ENCODE results near the gene OGFOD2. TPM values are rescaled to one million over a fixed set of nuclear protein-coding genes. Genes with fewer than 3 reads are reported as not detected.

The OGFOD2 gene
- total and polyA plus RNA-seq, 9 of the 15 experiments (the other 6 are each of a cell fraction or from before 2014, with no cell fraction given): 1.4 to 111 (median 18.5) TPM

- no peak for TF ChIP-seq PATZ1 (CRISPR knock-in tag; IDR thresholded peaks at IDR 0.05; ENCODE audit: borderline replicate concordance)
- TF ChIP-seq SOX6 (IDR thresholded peaks at IDR 0.05): no peak
- no peak for TF ChIP-seq SIX5 (IDR thresholded peaks at IDR 0.05; ENCODE audit: borderline replicate concordance in 1 of 2, insufficient read depth in 1 of 2, low read depth in 1 of 2, low read length in 2 of 2)
- no peak for TF ChIP-seq LCOR (CRISPR knock-in tag; IDR thresholded peaks at IDR 0.05)
- TF ChIP-seq MAZ (CRISPR knock-in tag; conservative IDR thresholded peaks at IDR 0.05 in 1 of 2, IDR thresholded peaks at IDR 0.05 in 1 of 2): peak; percentile 53 to 65; a peak in 1 of 4 replicates
- TF ChIP-seq MAX (CRISPR knock-in tag; IDR thresholded peaks at IDR 0.05): no peak
- TF ChIP-seq PRDM10 (IDR thresholded peaks at IDR 0.05; ENCODE audit: partially characterized antibody): no peak
- TF ChIP-seq HCFC1 (IDR thresholded peaks at IDR 0.05; ENCODE audit: low read depth, low read length): no peak
- TF ChIP-seq, protein P1, sequence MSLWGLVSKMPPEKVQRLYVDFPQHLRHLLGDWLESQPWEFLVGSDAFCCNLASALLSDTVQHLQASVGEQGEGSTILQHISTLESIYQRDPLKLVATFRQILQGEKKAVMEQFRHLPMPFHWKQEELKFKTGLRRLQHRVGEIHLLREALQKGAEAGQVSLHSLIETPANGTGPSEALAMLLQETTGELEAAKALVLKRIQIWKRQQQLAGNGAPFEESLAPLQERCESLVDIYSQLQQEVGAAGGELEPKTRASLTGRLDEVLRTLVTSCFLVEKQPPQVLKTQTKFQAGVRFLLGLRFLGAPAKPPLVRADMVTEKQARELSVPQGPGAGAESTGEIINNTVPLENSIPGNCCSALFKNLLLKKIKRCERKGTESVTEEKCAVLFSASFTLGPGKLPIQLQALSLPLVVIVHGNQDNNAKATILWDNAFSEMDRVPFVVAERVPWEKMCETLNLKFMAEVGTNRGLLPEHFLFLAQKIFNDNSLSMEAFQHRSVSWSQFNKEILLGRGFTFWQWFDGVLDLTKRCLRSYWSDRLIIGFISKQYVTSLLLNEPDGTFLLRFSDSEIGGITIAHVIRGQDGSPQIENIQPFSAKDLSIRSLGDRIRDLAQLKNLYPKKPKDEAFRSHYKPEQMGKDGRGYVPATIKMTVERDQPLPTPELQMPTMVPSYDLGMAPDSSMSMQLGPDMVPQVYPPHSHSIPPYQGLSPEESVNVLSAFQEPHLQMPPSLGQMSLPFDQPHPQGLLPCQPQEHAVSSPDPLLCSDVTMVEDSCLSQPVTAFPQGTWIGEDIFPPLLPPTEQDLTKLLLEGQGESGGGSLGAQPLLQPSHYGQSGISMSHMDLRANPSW (CRISPR knock-in tag; IDR thresholded peaks at IDR 0.05): no peak
- TF ChIP-seq ZBTB11 (CRISPR knock-in tag; IDR thresholded peaks at IDR 0.05): peak in 1 of 3 experiments; percentile 83; a peak in 2 of 6 replicates
- no peak for TF ChIP-seq ZNF174 (CRISPR knock-in tag; IDR thresholded peaks at IDR 0.05)
- no peak for TF ChIP-seq TCF7 (IDR thresholded peaks at IDR 0.05; ENCODE audit: borderline replicate concordance)
Observed at GRCh38 chr12:122965851-122966742, 8.9 kb upstream of the OGFOD2 start, which contains the start of gene ABCB9 (continued).

Data from K562 (cell line).